SKM-1 treated with dmso at 0.1 percent for 144 hours (cell line): ENCODE measurements around the gene AGPS.
"Not testable (repeated sequence)": the region's sequence is repeated elsewhere in the genome, so short reads cannot be mapped to it uniquely, and the experiment has no call there.

ENCODE experiments used
- DNase-seq: peaks from one replicate; lab custom pipeline; 2025; ENCODE audit not compliant: unreplicated experiment; lab: John Stamatoyannopoulos, UW

The AGPS gene

DNA sequence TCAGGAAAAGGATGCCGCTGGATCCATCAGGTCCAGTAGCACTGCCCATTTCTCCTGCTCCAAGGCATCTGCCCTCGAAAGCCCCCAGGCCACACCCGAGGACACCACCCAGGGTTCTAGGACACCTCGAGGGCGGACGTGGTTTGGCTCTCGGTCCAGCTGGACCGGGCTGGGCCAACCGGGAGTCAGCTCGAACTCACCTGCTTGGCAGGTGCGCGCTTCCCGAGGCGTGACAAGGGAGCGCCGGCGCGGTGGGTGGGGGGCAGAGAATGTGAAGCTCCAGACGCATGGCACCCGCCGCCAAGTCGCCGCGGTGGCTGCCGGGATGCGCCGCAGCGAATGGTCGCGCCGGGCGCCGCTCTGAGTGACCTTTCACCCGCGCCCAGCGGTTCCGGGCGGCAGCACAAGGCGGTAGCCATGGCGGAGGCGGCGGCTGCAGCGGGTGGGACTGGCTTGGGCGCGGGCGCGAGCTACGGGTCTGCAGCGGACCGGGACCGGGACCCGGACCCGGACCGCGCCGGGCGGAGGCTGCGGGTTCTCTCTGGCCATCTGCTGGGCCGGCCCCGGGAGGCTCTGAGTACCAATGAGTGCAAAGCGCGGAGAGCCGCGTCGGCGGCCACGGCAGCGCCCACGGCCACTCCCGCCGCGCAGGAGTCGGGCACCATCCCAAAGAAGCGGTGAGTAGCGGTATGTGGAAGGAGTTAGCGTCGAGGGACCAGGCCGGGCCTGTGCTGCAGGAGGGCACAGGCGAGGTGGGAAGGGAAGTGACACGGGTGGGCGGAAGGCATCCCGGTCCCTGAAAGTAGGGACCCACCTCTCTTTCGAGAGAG, at the start of gene AGPS:
Gene AGPS (plus strand): TSS at position 401 of the 830 bp plus-strand sequence. CDS start 17 bp downstream, at position 418.
- DNase-seq: peak; percentile 52

DNA sequence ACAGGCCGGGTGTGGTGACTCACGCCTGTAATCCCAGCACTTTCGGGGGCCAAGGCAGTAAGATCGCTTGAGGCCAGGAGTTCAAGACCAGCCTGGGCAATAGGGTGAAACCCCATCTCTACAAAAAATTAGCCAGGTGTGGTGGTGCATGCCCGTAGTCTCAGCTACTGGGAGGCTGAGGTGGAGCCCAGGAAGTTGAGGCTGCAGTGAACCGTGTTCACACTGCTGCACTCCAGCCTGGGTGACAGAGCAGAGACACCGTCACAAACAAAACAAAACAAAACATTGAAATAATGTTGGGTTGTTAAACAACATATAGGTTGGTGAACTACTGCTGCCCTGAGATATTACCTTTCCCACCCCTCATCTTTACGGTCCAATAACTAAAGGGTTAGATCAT, 48.8 kb upstream of the AGPS start:
- DNase-seq: no peak

GRCh38 chr2:177344316-177344715, 48.3 kb upstream of the AGPS start:
- no peak for DNase-seq

- no peak for DNase-seq
Measured at GRCh38 chr2:177346192-177346591, 46.4 kb upstream of the AGPS start.

DNA sequence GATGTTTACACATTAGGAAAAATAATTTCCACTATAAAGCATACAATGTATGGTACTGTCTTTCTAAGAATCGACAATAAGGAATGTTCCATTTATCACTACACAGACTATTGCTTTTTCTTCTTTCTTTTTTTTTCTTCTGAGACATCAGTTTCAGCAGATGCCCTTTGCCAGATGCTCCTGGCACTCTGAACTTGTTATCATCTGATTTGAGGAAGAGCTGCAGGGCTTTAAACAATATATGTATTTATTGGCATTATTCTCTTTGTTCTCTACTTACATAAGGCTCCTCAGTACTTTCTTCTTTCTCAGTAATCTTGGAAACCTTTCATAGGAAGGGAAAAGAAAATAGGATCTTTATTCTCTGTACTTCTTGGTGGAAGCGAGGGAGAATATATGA, 45.0 kb upstream of the AGPS start:
- no peak for DNase-seq

GRCh38 chr2:177348118-177348654, 44.4 kb upstream of the AGPS start:
- no peak for DNase-seq

DNA sequence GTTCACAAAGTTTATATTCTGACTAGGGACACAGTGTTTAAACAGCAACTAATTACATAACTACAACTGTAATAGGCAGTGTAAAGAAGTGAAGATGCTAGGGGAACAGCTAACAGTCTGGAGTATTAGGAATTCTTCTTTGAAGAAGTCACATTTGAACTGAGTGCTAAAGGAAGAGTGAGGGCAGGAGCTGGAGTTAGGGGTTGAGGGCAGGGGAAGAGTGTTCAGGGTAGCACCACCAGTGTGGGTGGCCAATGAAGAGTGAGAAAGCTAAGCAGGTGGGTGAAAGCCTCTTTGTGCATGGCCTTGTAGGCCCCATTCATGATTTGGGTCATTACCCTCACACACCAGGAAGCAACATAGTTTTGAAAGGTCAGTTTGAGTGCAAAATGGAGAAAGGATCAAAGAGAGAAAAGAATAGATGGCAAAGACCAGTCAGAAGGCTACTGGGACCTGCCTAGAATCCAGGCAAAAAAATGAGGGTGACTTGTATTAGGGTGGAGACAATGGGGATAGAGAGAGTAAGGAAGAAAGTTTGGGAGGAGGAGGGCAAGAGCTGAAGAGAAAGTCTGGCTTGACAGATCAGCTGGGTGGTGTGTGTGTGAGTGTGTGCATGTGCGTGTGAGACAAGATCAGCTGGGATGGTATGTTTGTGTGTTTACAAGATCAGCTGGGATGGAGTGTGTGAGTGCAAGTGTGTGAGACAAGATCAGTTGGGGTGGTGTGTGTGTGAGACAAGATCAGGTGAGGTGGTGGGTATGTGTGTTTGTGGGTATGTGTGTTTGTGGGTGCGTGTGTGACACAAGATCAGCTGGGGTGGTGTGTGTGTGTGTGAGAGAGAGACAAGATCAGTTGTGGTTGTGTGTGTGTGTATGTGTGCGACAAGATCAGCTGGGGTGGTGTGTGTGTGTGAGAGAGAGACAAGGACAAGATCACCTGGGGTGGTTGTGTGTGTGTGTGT, 43.6 kb upstream of the AGPS start:
- no peak for DNase-seq

GRCh38 chr2:177350624-177351023, 41.9 kb upstream of the AGPS start:
- not testable (repeated sequence) for DNase-seq

DNA sequence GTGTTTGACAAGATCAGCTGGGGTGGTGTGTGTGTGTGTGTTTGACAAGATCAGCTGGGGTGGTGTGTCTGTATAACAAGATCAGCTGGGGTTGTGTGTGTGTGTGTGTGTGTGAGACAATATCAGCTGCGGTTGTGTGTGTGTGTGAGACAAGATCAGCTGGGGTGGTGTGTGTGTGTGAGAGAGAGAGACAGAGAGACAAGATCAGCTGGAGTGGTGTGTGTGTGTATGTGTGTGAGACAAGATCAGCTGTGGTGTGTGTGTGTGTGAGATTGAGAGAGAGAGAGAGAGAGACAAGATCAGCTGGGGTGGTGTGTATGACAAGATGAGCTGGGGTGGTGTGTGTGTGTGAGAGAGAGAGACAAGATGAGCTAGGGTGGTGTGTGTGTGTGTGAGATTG, 41.5 kb upstream of the AGPS start:
- DNase-seq: not testable (repeated sequence)

DNA sequence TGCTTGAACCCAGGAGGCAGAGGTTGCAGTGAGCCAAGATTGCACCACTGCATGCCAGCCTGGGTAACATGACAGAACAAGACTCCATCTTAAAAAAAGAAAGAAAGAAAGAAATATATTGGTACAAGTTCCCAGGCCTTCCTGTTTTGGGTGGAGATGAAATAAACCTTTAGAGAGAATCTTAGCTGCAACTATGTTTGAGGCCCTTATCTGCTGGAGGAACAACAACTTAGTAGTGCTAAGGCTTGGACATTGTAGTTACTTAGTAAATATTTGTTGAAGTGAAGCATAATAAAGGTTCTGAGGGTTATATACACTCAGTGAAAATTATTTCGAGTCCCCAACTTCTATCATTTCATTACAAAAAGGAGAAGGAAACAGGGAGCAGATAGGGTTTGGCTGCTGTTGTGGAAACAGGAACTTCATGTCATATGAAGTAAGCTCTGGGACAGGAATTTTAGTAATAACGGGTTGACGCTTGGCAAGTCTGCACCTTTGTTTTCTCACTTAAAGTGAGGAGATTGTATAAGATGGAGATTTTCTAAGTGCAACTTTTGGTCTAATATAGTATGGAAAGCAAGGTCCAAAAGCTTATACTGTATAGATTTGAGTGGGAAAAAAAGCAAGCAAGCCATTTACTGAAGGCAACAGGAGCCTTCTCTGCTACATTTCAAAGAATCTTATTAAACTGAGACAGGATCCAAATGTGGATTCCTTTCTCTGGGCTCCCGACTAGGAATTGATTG, 40.0 kb upstream of the AGPS start:
- DNase-seq: peak; percentile 72

DNA sequence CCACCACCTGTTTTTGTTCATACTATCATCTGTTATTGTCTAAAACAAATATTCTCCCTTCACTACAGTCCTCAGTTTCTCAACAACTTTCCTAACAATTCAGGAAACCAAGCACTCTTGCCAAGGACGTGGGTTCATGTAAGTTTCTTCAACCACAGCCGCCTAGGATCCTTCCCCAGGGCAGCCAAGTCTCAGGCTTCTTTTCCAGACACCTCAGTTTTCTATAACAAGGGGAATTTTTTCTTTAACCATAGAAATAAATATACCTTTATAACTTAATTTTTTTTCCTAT, 39.4 kb upstream of the AGPS start:
- peak; percentile 60 for DNase-seq

GRCh38 chr2:177354541-177354940, 38.0 kb upstream of the AGPS start:
- DNase-seq: not testable (repeated sequence)

GRCh38 chr2:177355874-177356273, 36.7 kb upstream of the AGPS start:
- DNase-seq: no peak

GRCh38 chr2:177359836-177360595, 32.6 kb upstream of the AGPS start:
- no peak for DNase-seq

GRCh38 chr2:177362499-177362898, 30.1 kb upstream of the AGPS start:
- no peak for DNase-seq

- DNase-seq: no peak
Measured at GRCh38 chr2:177363332-177363731, 29.2 kb upstream of the AGPS start.

GRCh38 chr2:177365764-177366163, 26.8 kb upstream of the AGPS start:
- not testable (repeated sequence) for DNase-seq

- DNase-seq: not testable (repeated sequence)
Measured at GRCh38 chr2:177368023-177368422, 24.6 kb upstream of the AGPS start.

- DNase-seq: no peak
Measured at GRCh38 chr2:177379354-177379753, 13.2 kb upstream of the AGPS start.

GRCh38 chr2:177380181-177380580, 12.4 kb upstream of the AGPS start:
- DNase-seq: no peak
